Uterus (tissue), 2 donors: Measurements from ENCODE around the gene PITX2.

Source experiments
- POLR2A ChIP-seq, 2 donors: fragments of 450-650 bp; IDR thresholded peaks; one replicate each; pipeline ENCODE4 v1.6.1; 2016; ENCODE audit warnings: antibody characterized with exemption in 2 of 2, mild to moderate bottlenecking in 1 of 2, moderate library complexity in 1 of 2
- TF ChIP-seq, protein P1 (sequence below), 4 experiments: fragments of 200-600 bp in 2 of 4; fragments of 450-650 bp in 2 of 4; sonication (generic) in 2 of 4; IDR thresholded peaks; one replicate each; pipeline ENCODE4 v1.5.1; 2016 to 2019; ENCODE audit warnings: antibody characterized with exemption in 4 of 4, mild to moderate bottlenecking in 2 of 4, moderate library complexity in 1 of 4

DNA sequence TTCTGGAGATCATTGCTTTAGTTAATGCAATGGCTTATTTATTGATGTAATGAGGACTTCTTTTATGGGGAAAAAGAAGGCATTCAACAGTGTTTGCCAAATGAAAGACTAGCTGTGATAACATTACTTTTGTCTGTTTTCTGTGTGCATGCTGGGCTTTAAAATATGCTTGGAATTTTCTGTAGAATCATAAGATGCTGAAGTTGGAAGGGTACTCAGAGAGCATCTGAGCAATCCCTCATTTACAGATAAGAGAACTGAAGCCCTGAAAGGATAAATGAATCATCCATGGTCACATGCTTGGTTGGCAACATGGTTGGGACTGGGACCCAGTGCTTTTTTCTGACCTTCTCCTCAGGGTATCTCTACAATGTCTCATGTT lies 31.4 kb upstream of the PITX2 start:
- TF ChIP-seq, protein P1, sequence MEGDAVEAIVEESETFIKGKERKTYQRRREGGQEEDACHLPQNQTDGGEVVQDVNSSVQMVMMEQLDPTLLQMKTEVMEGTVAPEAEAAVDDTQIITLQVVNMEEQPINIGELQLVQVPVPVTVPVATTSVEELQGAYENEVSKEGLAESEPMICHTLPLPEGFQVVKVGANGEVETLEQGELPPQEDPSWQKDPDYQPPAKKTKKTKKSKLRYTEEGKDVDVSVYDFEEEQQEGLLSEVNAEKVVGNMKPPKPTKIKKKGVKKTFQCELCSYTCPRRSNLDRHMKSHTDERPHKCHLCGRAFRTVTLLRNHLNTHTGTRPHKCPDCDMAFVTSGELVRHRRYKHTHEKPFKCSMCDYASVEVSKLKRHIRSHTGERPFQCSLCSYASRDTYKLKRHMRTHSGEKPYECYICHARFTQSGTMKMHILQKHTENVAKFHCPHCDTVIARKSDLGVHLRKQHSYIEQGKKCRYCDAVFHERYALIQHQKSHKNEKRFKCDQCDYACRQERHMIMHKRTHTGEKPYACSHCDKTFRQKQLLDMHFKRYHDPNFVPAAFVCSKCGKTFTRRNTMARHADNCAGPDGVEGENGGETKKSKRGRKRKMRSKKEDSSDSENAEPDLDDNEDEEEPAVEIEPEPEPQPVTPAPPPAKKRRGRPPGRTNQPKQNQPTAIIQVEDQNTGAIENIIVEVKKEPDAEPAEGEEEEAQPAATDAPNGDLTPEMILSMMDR (IDR thresholded peaks at IDR 0.05): no peak
- TF ChIP-seq POLR2A (IDR thresholded peaks at IDR 0.05): no peak
